ENCODE data around the gene GUK1.
A peak's percentile ranks its signal among the peaks of the same experiment; 100 is the strongest.

Gene GUK1

GRCh38 chr1:228139931-228140723 lies at the start of gene GUK1:
Gene GUK1, plus strand, starts transcription at chr1:228140279. Its CDS starts 24 bp downstream, at chr1:228140303.
- DNase-seq = peak; percentile 99

- no peak for DNase-seq
Measured at GRCh38 chr1:228090613-228091081, 49.4 kb upstream of the GUK1 start.

- no peak for DNase-seq
Measured at GRCh38 chr1:228091084-228091483, 49.0 kb upstream of the GUK1 start.

DNA sequence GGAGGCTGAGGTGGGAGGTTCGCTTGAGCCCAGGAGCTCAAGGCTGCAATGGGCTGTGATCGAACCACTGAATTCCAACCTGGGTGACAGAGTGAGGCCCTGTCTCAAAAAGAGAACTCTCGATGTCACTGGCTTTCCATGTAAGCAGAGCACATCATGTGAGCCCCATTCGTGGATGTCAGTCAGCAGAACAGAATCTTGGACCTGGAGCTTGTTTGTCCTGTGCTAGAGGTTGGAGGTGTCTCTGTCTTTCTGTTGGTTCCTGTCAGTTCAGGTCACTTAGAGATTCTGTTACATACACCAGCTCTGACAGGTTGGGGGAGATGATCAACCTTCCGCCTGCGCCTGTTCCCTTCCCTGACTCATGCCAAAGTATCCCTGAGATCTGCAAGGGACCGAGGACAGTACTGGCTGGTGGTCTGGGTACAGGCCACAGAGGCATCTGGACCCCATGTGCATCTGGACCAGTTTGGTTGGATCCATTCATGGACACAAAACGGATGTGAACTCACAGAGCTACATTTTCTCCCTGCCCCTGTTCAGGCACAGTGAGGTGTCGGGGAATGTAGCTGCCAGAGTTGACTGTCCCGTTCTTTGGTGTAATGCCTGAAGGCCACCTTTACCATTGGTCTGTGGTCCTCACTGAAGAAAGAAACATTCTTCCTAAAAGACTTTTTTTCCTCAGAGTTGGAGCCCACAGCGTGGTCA lies 47.6 kb upstream of the GUK1 start:
- DNase-seq = no peak

- DNase-seq = no peak
Measured at GRCh38 chr1:228093050-228093906, 46.8 kb upstream of the GUK1 start.

DNA sequence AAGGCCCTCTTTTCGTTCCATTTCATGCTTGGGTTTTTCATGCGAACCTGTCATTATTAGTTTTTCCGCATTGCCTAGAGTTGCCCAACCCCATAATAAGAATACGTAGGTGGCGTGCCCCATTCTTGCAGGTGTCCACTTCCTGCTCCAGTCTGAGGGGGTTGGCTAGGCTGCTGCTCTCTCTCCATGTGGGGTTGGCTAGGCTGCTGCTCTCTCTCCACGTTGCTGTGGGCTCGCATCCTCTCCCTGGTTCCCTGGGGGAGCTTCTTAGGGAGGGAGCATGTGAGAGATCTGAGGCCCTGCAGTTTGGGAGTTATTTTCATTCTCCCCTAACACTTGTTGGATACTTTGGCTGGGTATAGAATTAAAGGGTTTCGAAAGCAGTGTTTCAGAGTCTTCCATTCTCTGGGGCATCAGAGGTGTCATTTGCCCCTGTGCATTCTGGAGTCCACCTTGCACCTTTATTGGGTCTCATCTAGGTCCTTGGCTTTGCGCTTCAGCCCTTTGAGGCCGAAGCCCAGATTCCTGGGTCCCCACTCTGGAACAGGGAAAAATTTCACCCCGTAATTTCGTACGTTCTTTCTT lies 45.6 kb upstream of the GUK1 start:
- no peak for DNase-seq

DNA sequence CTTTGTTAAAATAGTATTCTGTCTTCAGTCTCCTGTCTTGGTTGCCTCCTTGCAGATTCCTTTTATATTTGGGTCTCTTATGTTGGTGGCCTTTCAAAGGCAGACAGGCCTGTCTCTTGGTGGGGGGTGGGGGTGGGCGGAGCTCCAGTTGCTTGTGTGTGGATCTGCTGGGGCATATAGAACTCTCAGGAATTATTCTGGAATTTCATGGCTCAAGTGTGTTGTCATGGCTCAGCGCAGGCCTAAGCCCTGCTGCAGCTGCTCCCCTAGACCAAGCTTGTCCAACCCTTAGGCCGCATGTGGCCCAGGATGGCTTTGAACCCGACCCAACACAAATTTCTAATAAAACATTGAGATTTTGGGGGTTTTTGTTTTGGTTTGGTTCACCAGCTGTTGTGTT lies 44.9 kb upstream of the GUK1 start:
- no peak for DNase-seq

GRCh38 chr1:228095938-228096337 lies 44.1 kb upstream of the GUK1 start:
- DNase-seq = no peak

DNA sequence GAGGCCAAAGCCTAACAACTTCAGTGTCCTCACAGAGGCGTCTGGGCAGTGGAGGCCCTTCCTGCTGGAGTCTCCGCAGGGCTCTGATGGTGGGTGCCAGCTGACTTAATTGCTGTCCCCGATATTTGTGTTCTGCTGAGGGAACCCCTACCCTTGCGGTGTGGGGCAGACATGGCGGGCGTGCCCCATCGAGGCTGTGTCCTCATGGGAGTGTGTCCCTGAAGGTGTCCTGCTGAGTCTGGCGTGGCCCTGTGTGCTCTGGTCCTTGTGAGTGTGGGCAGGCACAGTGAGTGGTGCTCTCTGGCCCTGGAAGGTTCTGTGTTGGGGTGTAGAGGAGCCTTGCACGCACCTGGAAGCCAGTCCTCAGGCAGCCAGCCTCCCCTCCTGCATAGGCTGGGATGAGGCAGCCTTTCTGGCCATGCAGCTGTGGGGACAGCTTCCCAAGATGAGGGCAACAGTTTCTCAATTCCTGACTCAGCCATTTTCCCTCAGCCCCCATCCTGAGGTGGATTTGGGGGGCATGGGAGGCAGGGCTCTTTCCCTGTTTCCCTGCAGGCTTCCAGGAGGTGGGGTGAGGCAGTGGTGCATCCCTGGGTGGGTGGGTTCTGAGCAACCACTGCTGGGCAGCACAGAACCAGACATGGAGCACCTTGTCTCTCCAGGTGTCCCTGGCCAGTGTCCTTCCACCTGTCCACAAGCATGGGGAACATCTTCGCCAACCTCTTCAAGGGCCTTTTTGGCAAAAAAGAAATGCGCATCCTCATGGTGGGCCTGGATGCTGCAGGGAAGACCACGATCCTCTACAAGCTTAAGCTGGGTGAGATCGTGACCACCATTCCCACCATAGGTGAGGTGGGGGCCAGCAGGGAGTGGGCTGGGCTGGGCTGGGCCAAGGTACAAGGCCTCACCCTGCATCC lies 43.4 kb upstream of the GUK1 start:
- no peak for DNase-seq

DNA sequence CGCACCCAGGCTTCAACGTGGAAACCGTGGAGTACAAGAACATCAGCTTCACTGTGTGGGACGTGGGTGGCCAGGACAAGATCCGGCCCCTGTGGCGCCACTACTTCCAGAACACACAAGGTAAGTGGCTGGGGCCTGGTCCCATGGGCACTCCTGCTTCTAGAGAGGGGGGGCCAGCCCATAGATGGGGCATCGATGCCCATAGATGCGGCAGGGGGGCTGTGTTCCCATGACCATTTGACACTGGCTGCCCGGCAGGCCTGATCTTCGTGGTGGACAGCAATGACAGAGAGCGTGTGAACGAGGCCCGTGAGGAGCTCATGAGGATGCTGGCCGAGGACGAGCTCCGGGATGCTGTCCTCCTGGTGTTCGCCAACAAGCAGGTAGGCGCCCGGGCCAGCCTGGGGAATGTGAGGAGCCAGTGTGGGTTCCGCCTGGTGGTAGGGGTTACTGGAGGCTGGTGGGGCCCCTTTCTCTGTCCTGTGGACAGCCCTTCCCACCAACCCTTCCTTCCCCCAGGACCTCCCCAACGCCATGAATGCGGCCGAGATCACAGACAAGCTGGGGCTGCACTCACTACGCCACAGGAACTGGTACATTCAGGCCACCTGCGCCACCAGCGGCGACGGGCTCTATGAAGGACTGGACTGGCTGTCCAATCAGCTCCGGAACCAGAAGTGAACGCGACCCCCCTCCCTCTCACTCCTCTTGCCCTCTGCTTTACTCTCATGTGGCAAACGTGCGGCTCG lies 42.6 kb upstream of the GUK1 start:
- DNase-seq = no peak

DNA sequence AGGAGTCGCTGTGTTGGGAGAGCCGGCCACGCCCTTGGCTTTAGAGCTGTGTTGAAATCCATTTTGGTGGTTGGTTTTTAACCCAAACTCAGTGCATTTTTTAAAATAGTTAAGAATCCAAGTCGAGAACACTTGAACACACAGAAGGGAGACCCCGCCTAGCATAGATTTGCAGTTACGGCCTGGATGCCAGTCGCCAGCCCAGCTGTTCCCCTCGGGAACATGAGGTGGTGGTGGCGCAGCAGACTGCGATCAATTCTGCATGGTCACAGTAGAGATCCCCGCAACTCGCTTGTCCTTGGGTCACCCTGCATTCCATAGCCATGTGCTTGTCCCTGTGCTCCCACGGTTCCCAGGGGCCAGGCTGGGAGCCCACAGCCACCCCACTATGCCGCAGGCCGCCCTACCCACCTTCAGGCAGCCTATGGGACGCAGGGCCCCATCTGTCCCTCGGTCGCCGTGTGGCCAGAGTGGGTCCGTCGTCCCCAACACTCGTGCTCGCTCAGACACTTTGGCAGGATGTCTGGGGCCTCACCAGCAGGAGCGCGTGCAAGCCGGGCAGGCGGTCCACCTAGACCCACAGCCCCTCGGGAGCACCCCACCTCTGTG lies 41.7 kb upstream of the GUK1 start:
- DNase-seq = no peak

GRCh38 chr1:228099331-228099732 lies 40.7 kb upstream of the GUK1 start:
- no peak for DNase-seq

DNA sequence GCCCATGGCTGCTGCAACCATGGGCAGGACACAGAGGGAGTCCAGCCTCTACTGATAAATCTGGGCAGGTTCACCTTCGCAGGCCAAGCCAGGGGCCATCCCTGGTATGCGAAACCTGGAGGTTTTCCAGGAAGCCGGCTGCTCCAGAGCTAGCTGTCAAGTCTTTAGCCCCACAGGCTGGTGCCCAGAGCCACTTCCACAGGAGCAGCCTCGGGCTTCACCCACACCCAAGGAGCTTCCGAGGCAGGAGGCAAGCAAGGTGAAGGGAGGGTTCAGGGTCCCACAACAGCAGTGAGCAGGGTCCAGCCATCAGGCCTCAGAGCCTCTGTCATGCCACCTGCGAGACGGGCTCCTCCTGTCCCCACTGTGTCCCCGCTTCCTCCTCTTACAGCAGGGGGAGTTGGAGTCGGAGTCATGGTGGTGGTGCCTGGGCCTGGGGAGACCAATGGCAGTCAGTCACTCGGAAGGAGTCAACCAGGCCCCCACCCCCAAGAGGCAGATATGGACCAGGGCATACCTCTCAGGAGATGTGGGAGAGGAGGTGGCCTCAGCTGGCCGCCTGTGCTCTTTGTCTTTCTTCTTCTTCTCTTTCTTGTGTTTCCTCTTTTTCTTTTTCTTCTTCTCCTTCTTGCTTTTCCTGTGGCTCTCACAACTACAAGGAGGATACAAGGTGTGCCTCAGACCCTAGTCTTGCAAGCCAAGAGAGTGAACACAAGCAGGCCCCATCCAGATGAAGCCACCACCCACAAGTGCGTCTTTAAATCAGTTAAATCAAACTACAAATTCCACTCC lies 39.1 kb upstream of the GUK1 start:
- no peak for DNase-seq

DNA sequence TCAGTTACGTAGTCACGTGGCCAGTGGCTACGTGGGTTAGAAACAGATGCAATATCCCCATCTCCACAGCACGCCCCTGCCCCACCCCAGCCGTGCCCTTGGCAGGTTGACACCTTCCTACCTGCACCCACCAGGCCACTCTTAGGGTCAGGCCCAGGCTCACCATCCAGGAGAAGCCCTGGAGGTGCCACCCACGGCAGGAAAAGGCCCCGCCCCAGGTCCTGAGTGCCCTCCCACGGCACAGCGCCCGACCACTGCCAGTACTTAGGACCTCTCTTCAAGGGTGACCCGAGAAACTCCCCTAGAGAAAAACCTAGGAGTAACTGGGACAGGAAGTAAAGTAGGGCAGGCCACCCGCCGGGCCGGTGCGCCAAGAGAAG lies 38.5 kb upstream of the GUK1 start:
- no peak for DNase-seq

DNA sequence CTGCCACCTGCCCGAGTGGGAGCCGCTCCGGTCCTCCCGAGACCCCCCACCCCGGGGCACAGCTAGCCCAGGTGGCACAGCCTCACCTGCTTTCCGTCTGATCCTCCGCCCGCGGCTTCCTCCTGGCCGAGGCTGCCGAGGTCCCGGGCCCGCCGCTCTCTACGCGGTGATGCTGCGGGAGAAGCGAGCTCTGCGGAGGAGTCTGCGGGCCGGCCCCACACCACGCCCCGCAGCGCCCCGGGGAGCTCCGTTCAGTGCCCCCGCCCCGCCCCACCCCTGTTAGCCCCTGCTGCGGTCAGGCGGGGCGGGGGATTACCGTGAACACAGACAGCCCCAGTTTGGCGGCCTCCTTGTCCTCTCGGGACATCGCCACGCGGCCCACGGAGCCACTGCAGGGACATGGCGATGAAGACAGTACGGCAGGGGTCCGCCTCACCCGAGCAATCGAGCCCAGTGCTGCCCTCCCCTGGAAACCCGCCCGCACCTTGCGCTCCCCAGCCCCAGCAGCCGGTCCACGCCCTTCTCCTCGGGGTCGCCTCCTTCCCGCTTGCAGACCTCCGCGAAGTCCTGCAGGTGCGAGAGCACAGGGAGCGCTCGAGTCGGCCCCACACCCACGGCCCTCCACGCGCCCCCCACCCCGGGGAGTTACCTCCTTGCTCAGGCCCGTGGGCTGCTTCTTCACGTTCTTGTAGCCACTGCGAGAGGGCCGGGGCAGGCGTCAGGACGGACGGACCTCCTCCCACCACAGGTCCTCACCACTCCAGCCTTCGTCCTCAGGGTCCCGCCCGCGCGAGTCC lies 37.9 kb upstream of the GUK1 start:
- DNase-seq = no peak

- peak; percentile 96 for DNase-seq
Measured at GRCh38 chr1:228102791-228103620, 37.1 kb upstream of the GUK1 start, which contains the start of gene C1orf35. Gene C1orf35, minus strand, starts transcription at chr1:228103325. Its CDS starts 98 bp downstream, at chr1:228103227.

GRCh38 chr1:228104526-228105269 lies 35.4 kb upstream of the GUK1 start:
- DNase-seq = no peak

All from NCI-H1092 (cell line).